ENCODE measurements around the gene AEN.

DNA sequence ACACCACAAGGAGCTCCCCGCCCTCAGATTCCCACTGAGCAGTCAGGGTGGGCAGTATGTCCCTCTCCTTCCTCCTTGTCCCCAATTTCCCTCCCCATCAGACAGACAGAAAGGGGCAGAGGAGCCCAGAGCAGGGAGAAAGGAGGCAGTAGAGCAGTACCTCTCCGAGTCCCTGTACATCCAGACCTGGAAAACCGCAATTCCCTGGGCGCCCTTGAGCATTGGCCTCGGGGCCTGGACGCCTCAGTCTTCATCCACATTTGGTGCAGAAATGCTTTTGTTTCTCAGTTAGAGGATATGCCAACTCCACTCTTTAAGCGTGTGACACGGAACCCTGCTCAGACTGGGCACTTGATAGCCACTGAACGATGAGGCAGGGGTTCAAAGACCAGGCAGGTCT is 23.6 kb downstream of the AEN start:
- TF ChIP-seq POLR2A (IDR thresholded peaks at IDR 0.05), result no peak
- TF ChIP-seq, protein P1, sequence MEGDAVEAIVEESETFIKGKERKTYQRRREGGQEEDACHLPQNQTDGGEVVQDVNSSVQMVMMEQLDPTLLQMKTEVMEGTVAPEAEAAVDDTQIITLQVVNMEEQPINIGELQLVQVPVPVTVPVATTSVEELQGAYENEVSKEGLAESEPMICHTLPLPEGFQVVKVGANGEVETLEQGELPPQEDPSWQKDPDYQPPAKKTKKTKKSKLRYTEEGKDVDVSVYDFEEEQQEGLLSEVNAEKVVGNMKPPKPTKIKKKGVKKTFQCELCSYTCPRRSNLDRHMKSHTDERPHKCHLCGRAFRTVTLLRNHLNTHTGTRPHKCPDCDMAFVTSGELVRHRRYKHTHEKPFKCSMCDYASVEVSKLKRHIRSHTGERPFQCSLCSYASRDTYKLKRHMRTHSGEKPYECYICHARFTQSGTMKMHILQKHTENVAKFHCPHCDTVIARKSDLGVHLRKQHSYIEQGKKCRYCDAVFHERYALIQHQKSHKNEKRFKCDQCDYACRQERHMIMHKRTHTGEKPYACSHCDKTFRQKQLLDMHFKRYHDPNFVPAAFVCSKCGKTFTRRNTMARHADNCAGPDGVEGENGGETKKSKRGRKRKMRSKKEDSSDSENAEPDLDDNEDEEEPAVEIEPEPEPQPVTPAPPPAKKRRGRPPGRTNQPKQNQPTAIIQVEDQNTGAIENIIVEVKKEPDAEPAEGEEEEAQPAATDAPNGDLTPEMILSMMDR (IDR thresholded peaks at IDR 0.05), result no peak

All from thyroid gland (tissue), 4 donors.